Neural cell (in vitro differentiated cells): ENCODE data around the gene DCPS. TPM values are rescaled to one million over a fixed set of nuclear protein-coding genes. Genes with fewer than 3 reads are reported as not detected.
"Not testable (repeated sequence)": the region's sequence is repeated elsewhere in the genome, so short reads cannot be mapped to it uniquely, and the experiment has no call there.

Experiments
- H2AFZ ChIP-seq: fragments of 200-600, 300-800 bp; sonication (generic), shearing (Covaris generic); 2 replicates; pipeline ENCODE4 v1.6.0; 2014; ENCODE audit warnings: low read depth, mild to moderate bottlenecking, antibody characterized with exemption, low read length, moderate library complexity
- H3F3A ChIP-seq: fragments of 200-600 bp; shearing (Covaris generic); 2 replicates; pipeline ENCODE4 v1.6.1; 2016; ENCODE audit warnings: mild to moderate bottlenecking, moderate library complexity, mixed read lengths, antibody characterized with exemption, low read length; ENCODE audit not compliant: insufficient read depth, poor library complexity, severe bottlenecking
- H3K27ac ChIP-seq: fragments of 200-600, 300-800 bp; sonication (generic), shearing (Covaris generic); 2 replicates; pipeline ENCODE4 v1.5.1; 2014; ENCODE audit warnings: mild to moderate bottlenecking, low read length, moderate library complexity
- H3K27me3 ChIP-seq: fragments of 300-800, 200-600 bp; sonication (generic), shearing (Covaris generic); 2 replicates; pipeline ENCODE4 v1.6.0; 2014; ENCODE audit warnings: mild to moderate bottlenecking, low read depth, low read length, moderate library complexity; ENCODE audit not compliant: insufficient read depth
- H3K36me3 ChIP-seq: fragments of 300-800, 200-600 bp; sonication (generic), shearing (Covaris generic); 2 replicates; pipeline ENCODE4 v1.5.1; 2014; ENCODE audit warnings: mild to moderate bottlenecking, antibody characterized with exemption, low read length, moderate library complexity; ENCODE audit not compliant: insufficient read depth
- H3K4me2 ChIP-seq: fragments of 300-800, 200-600 bp; sonication (generic), shearing (Covaris generic); 2 replicates; pipeline ENCODE4 v1.6.0; 2014; ENCODE audit warnings: mild to moderate bottlenecking, low read length
- H3K4me3 ChIP-seq: fragments of 300-800, 200-600 bp; sonication (generic), shearing (Covaris generic); 2 replicates; pipeline ENCODE4 v1.5.1; 2014; ENCODE audit warnings: mild to moderate bottlenecking, low read length, moderate library complexity
- H3K79me2 ChIP-seq: fragments of 200-600 bp; shearing (Covaris generic); replicated peaks from 2 replicates; pipeline ENCODE4 v1.6.0; 2014; ENCODE audit warnings: mild to moderate bottlenecking, low read length, moderate library complexity; ENCODE audit not compliant: insufficient read depth
- H3K9ac ChIP-seq: fragments of 300-800, 200-600 bp; sonication (generic), shearing (Covaris generic); 2 replicates; pipeline ENCODE4 v1.6.1; 2016; ENCODE audit warnings: mild to moderate bottlenecking, low read length, mixed read lengths
- H3K9me2 ChIP-seq: fragments of 200-600 bp; shearing (Covaris generic); 2 replicates; pipeline ENCODE4 v1.6.1; 2016; ENCODE audit warnings: mild to moderate bottlenecking, low read length, mixed read lengths; ENCODE audit not compliant: insufficient read depth
- H3K9me3 ChIP-seq: fragments of 200-600, 300-800 bp; sonication (generic), shearing (Covaris generic); 2 replicates; pipeline ENCODE4 v1.6.1; 2016; ENCODE audit warnings: mild to moderate bottlenecking, mixed run types, low read length, moderate library complexity, mixed read lengths
- H4K20me1 ChIP-seq: fragments of 200-600 bp; shearing (Covaris generic); 2 replicates; pipeline ENCODE4 v1.6.1; 2016; ENCODE audit warnings: mild to moderate bottlenecking, mixed run types; ENCODE audit not compliant: insufficient read depth
- CTCF ChIP-seq: fragments of 450-650 bp; IDR thresholded peaks from 2 replicates; pipeline ENCODE4 v1.5.1; 2014; ENCODE audit warnings: antibody characterized with exemption, mild to moderate bottlenecking, moderate library complexity; ENCODE audit not compliant: poor library complexity, severe bottlenecking
- EP300 ChIP-seq: fragments of 450-650 bp; conservative IDR thresholded peaks from 2 replicates; pipeline ENCODE4 v1.6.1; 2014; ENCODE audit warnings: antibody characterized with exemption, mild to moderate bottlenecking, moderate library complexity; ENCODE audit not compliant: poor library complexity, severe bottlenecking
- EZH2 ChIP-seq: fragments of 200-600, 300-800 bp; shearing (Covaris generic), sonication (generic); IDR thresholded peaks from 2 replicates; pipeline ENCODE4 v1.6.1; 2014; ENCODE audit warnings: antibody characterized with exemption, low read length, borderline replicate concordance, mild to moderate bottlenecking; ENCODE audit not compliant: insufficient read depth, poor library complexity, severe bottlenecking
- MXI1 ChIP-seq: fragments of 450-650 bp; conservative IDR thresholded peaks from 2 replicates; pipeline ENCODE4 v1.6.1; 2014; ENCODE audit warnings: antibody characterized with exemption, mild to moderate bottlenecking; ENCODE audit not compliant: poor library complexity, severe bottlenecking
- POLR2AphosphoS5 ChIP-seq: IDR thresholded peaks from 2 replicates; pipeline ENCODE4 v1.6.1; 2012
- RAD21 ChIP-seq: fragments of 450-650 bp; conservative IDR thresholded peaks from 2 replicates; pipeline ENCODE4 v1.6.1; 2014; ENCODE audit warnings: antibody characterized with exemption, mild to moderate bottlenecking, moderate library complexity
- REST ChIP-seq: IDR thresholded peaks from 2 replicates; pipeline ENCODE4 v1.6.1; 2012; ENCODE audit warnings: borderline replicate concordance
- SMC3 ChIP-seq: fragments of 450-650 bp; conservative IDR thresholded peaks from 2 replicates; pipeline ENCODE4 v1.6.1; 2014; ENCODE audit warnings: antibody characterized with exemption, mild to moderate bottlenecking, moderate library complexity; ENCODE audit not compliant: poor library complexity
- TAF1 ChIP-seq: IDR thresholded peaks from 2 replicates; pipeline ENCODE4 v1.6.1; 2012; ENCODE audit warnings: low read depth
- polyA plus RNA-seq: library from polyadenylated mRNA; depleted of rRNA; stranded (reverse); fragments of >200 nt; gene quantifications from 2 replicates; pipeline ENCODE4 v1.2.3, GENCODE V29; 2014

Gene DCPS
- polyA plus RNA-seq, 1 donor from 2014 or later, result 6.4 TPM

GRCh38 chr11:126366064-126366822 lies 62.4 kb downstream of the DCPS start:
- H3K9me2 ChIP-seq, result no peaks in the 10 kb centered on the region
- H3K79me2 ChIP-seq, result no peaks in the 10 kb centered on the region
- H3F3A ChIP-seq, result no peaks in the 10 kb centered on the region
- H2AFZ ChIP-seq, result no peak overlapping the region
- TF ChIP-seq EZH2 (no peak), EP300 (no peak), MXI1 (no peak), SMC3 (no peak), TAF1 (no peak), RAD21 (no peak), CTCF (no peak), REST (no peak), POLR2AphosphoS5 (no peak)
- H3K9ac ChIP-seq, result no peak overlapping the region
- no peaks in the 10 kb centered on the region for H3K36me3 ChIP-seq
- no peaks in the 10 kb centered on the region for H3K9me3 ChIP-seq
- no peaks in the 10 kb centered on the region for H4K20me1 ChIP-seq
- H3K27me3 ChIP-seq, result no peaks in the 10 kb centered on the region
- H3K4me3 ChIP-seq, result no peak overlapping the region
- no peak overlapping the region for H3K27ac ChIP-seq
- H3K4me2 ChIP-seq, result no peak overlapping the region

GRCh38 chr11:126366823-126367654 lies 63.2 kb downstream of the DCPS start:
- not testable (repeated sequence) for H3K9ac ChIP-seq, H3K9me2 ChIP-seq, H3K27me3 ChIP-seq, H3F3A ChIP-seq, H3K9me3 ChIP-seq, H3K4me3 ChIP-seq, H3K36me3 ChIP-seq, H3K79me2 ChIP-seq, H2AFZ ChIP-seq, H3K4me2 ChIP-seq, H4K20me1 ChIP-seq, H3K27ac ChIP-seq

- H3K79me2 ChIP-seq, H4K20me1 ChIP-seq, H3K9me3 ChIP-seq, H3K4me3 ChIP-seq, H3K9ac ChIP-seq, H3K4me2 ChIP-seq, H3K27me3 ChIP-seq, H3K9me2 ChIP-seq, H3F3A ChIP-seq, H3K36me3 ChIP-seq, H3K27ac ChIP-seq, H2AFZ ChIP-seq: not testable (repeated sequence)
These were observed 63.9 kb downstream of the DCPS start for GRCh38 chr11:126367806-126368205.

GRCh38 chr11:126368336-126369119 lies 64.7 kb downstream of the DCPS start:
- not testable (repeated sequence) for H3F3A ChIP-seq, H3K79me2 ChIP-seq, H3K4me3 ChIP-seq, H3K9me3 ChIP-seq, H3K9me2 ChIP-seq, H2AFZ ChIP-seq, H3K4me2 ChIP-seq, H3K27ac ChIP-seq, H3K27me3 ChIP-seq, H3K9ac ChIP-seq, H3K36me3 ChIP-seq, H4K20me1 ChIP-seq
